Measurements from ENCODE around the gene NTF4.

- TF ChIP-seq CTCF (IDR thresholded peaks at IDR 0.05) (no peak), POLR2A (IDR thresholded peaks at IDR 0.05) (no peak)
Measured at GRCh38 chr19:49067554-49067953, 2.9 kb upstream of the NTF4 start.

All from adrenal gland (tissue), 5 donors.